Ovary (tissue), 9 donors: ENCODE measurements around the gene WARS2. TPM values are rescaled to one million over a fixed set of nuclear protein-coding genes. Genes with fewer than 3 reads are reported as not detected.

Experiments used
- DNase-seq, 5 donors: peaks; one replicate each; pipeline ENCODE4 v3.0.0-alpha.2; 2019 to 2020
- H3K27ac ChIP-seq, 2 donors: fragments of 200-600 bp; one replicate each; pipeline versions ENCODE4 v1.5.1 to v1.8.0; 2019 to 2022
- H3K27me3 ChIP-seq: fragments of 200-600 bp; one replicate; pipeline ENCODE4 v1.8.0; 2022
- H3K36me3 ChIP-seq: fragments of 200-600 bp; sonication (generic); one replicate; pipeline ENCODE4 v1.5.1; 2019
- H3K4me1 ChIP-seq: one replicate; pipeline ENCODE4 v1.8.1; 2013; ENCODE audit warnings: mild to moderate bottlenecking, moderate library complexity; ENCODE audit not compliant: insufficient read depth
- H3K4me3 ChIP-seq: fragments of 200-600 bp; sonication (generic); one replicate; pipeline ENCODE4 v1.5.1; 2017
- H3K9me3 ChIP-seq, 2 donors: fragments of 200-600 bp in 1 of 2; sonication (generic) in 1 of 2; one replicate each; pipeline versions ENCODE4 v1.5.1 to v1.8.1; 2013 to 2019; ENCODE audit warnings: mild to moderate bottlenecking in 1 of 2, moderate library complexity in 1 of 2
- EP300 ChIP-seq: sonication (generic); formaldehyde crosslinking; IDR thresholded peaks from one replicate; pipeline ENCODE4 v1.6.1; 2017; ENCODE audit warnings: antibody characterized with exemption
- POLR2A ChIP-seq: fragments of 450-650 bp; IDR thresholded peaks from one replicate; pipeline ENCODE4 v1.6.1; 2017; ENCODE audit warnings: antibody characterized with exemption, mild to moderate bottlenecking, moderate library complexity
- WGBS, 3 donors: extraction: QIAGEN DNeasy Blood & Tissue Kit in 1 of 3; methylation state at CpG; one replicate each; pipeline versions ENCODE4 v1.1.5 to v1.1.7; 2013 to 2017; 5-methylcytosine and 5-hydroxymethylcytosine counted together
- intact Hi-C, 4 donors: fragments of 100-400 bp; cut with DNase I; formaldehyde crosslinking; loops; one replicate each; pipeline versions ENCODE4 v1.11.0 to v1.15.1; 2022 to 2023
- polyA plus RNA-seq, 2 donors: library from polyadenylated mRNA; stranded (reverse); fragments of 200-250 nt in 1 of 2; fragments of 350-450 nt in 1 of 2; fragmentation: Illumina TruSeq in 1 of 2; extraction: RNeasy Lipid Tissue Mini Kit (QIAGEN cat#74804) in 1 of 2; gene quantifications; one replicate each; pipeline ENCODE4 v1.2.3, GENCODE V29; 2013 to 2014
- total RNA-seq, 7 donors: library from RNA; depleted of rRNA in 2 of 7; stranded (reverse); fragments of >200 nt in 2 of 7; fragmentation: NEBNext Ultra II Directional in 3 of 7; extraction: Animal tissue kit (Norgen Biotek cat#: 25700) in 3 of 7; gene quantifications; one replicate each; pipeline versions ENCODE4 v1.1.0 to v1.2.4, GENCODE V29; 2016 to 2023
- TF ChIP-seq, protein P1 (sequence below), 3 donors: fragments of 450-650 bp in 2 of 3; fragments of 200-600 bp in 1 of 3; IDR thresholded peaks; one replicate each; pipeline versions ENCODE4 v1.5.1 to v1.8.0; 2016 to 2022; ENCODE audit warnings: antibody characterized with exemption in 3 of 3, mild to moderate bottlenecking in 1 of 3
- donor health status: DM: no; HTN: no; CAD: no; lungs with moderate emphysema.
- donor health status: DM: no; HTN: no; CAD: no.
- donor health status: Bipolar disorder and iron deficiency.
- donor health status: DM: yes; HTN: yes; CAD: no.
- donor health status: DM: no; HTN: no; CAD: no.
- donor health status: DM: yes; HTN: yes; CAD: no.

WARS2 gene
- total and polyA plus RNA-seq, 9 donors = 6.1 to 20.3 (median 15.5) TPM

DNA sequence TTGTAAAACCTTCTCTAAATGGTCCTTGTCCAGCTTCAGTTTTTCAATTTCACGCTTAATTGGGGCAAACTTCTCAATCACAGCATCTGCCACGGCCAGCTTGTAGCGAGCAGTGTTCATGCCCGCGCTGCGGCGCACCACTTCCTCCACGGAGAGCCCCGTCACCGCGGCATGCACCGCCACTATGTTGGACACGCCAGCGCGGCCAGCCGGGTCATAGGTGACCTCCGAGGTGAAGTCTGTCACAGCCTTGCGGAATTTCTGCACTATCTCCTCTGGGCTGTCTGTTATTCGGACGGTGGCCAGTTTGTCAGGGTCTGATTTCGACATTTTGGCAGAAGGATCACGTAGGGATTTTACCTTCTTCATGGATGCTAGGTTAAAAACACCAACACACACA, 107.5 kb downstream of the WARS2 start:
- 96 to 98% (median 97%) methylated on average over 22 of the region's 22 CpGs for WGBS, 3 donors
- Histone ChIP-seq H3K4me3 (no peak overlapping the region), H3K9me3 (no peaks in the 10 kb centered on the region), H3K4me1 (no peaks in the 10 kb centered on the region), H3K36me3 (no peaks in the 10 kb centered on the region), H3K27me3 (no peaks in the 10 kb centered on the region), H3K27ac (no peak overlapping the region)
- no peak for DNase-seq
- TF ChIP-seq, protein P1, sequence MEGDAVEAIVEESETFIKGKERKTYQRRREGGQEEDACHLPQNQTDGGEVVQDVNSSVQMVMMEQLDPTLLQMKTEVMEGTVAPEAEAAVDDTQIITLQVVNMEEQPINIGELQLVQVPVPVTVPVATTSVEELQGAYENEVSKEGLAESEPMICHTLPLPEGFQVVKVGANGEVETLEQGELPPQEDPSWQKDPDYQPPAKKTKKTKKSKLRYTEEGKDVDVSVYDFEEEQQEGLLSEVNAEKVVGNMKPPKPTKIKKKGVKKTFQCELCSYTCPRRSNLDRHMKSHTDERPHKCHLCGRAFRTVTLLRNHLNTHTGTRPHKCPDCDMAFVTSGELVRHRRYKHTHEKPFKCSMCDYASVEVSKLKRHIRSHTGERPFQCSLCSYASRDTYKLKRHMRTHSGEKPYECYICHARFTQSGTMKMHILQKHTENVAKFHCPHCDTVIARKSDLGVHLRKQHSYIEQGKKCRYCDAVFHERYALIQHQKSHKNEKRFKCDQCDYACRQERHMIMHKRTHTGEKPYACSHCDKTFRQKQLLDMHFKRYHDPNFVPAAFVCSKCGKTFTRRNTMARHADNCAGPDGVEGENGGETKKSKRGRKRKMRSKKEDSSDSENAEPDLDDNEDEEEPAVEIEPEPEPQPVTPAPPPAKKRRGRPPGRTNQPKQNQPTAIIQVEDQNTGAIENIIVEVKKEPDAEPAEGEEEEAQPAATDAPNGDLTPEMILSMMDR (IDR thresholded peaks at IDR 0.05) = no peak
- no peak for TF ChIP-seq POLR2A
- TF ChIP-seq EP300 = no peak
- intact Hi-C loops = no loop called here

GRCh38 chr1:119027759-119028158, 112.7 kb downstream of the WARS2 start:
- Histone ChIP-seq H3K9me3 (no peaks in the 10 kb centered on the region), H3K27ac (no peak overlapping the region), H3K4me1 (no peaks in the 10 kb centered on the region), H3K36me3 (no peaks in the 10 kb centered on the region), H3K27me3 (no peaks in the 10 kb centered on the region), H3K4me3 (no peak overlapping the region)
- no peak for DNase-seq
- intact Hi-C loops = no loop called here
- TF ChIP-seq EP300 (no peak), POLR2A (no peak)
- WGBS, 3 donors = 91 to 99% (median 95%) methylated on average over 1 of the region's 1 CpG

- H3K4me1 ChIP-seq = no peaks in the 10 kb centered on the region
- TF ChIP-seq POLR2A (no peak), EP300 (no peak)
- TF ChIP-seq, protein P1 (IDR thresholded peaks at IDR 0.05) = no peak
- intact Hi-C loops = no loop called here
- H3K4me3 ChIP-seq = no peak overlapping the region
- no peaks in the 10 kb centered on the region for H3K27me3 ChIP-seq
- no peaks in the 10 kb centered on the region for H3K9me3 ChIP-seq
- whole genome bisulfite sequencing, 3 donors = 49 to 69% (median 50%) methylated on average over 5 of the region's 5 CpGs
- DNase-seq = no peak
- H3K27ac ChIP-seq = no peak overlapping the region
- H3K36me3 ChIP-seq = no peaks in the 10 kb centered on the region
Measured at GRCh38 chr1:119026956-119027355, 113.5 kb downstream of the WARS2 start.

- Histone ChIP-seq H3K9me3 (no peaks in the 10 kb centered on the region), H3K4me3 (no peak overlapping the region), H3K27me3 (no peaks in the 10 kb centered on the region), H3K27ac (no peak overlapping the region), H3K4me1 (no peaks in the 10 kb centered on the region), H3K36me3 (no peaks in the 10 kb centered on the region)
- TF ChIP-seq POLR2A = no peak
- 84 to 89% (median 86%) methylated on average over 2 of the region's 2 CpGs for WGBS, 3 donors
- no peak for DNase-seq
- intact Hi-C loops = no loop called here
Measured at GRCh38 chr1:119015547-119015946, 124.9 kb downstream of the WARS2 start.

DNA sequence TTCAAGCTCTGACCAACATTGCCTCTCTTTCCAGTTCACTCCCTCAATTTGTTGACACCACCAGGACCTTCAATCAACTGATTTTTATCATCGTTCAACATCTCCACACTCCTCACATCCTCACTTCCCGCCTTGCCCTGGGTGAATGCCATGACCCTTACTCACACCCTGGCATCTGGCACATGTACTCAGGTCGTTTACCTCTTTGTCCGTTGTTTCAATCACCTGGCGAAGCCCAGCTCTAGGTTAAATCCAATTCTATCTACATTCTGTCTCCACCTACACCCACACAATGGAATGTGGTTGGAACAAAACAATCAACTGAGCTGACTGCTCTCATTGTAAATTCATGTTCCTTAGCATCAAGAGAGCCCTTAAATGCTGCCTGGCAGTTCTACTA, 128.1 kb downstream of the WARS2 start:
- WGBS, 3 donors = 67 to 86% (median 83%) methylated on average over 5 of the region's 5 CpGs
- TF ChIP-seq, protein P1 (IDR thresholded peaks at IDR 0.05) = no peak
- TF ChIP-seq POLR2A = no peak
- TF ChIP-seq EP300 = no peak
- H3K4me1 ChIP-seq = peaks cover 9% of the 10 kb centered on the region
- no peaks in the 10 kb centered on the region for H3K36me3 ChIP-seq
- no peaks in the 10 kb centered on the region for H3K9me3 ChIP-seq
- H3K4me3 ChIP-seq = no peak overlapping the region
- intact Hi-C loops = no loop called here
- no peaks in the 10 kb centered on the region for H3K27me3 ChIP-seq
- no peak overlapping the region for H3K27ac ChIP-seq
- no peak for DNase-seq

- no peak for DNase-seq
- H3K4me1 ChIP-seq = peaks cover 9% of the 10 kb centered on the region
- TF ChIP-seq, protein P1 (IDR thresholded peaks at IDR 0.05) = no peak
- no peak for TF ChIP-seq POLR2A
- no peak for TF ChIP-seq EP300
- H3K4me3 ChIP-seq = no peak overlapping the region
- H3K27ac ChIP-seq = no peak overlapping the region
- no peaks in the 10 kb centered on the region for H3K27me3 ChIP-seq
- WGBS, 3 donors = 84 to 91% (median 89%) methylated on average over 3 of the region's 3 CpGs
- H3K36me3 ChIP-seq = no peaks in the 10 kb centered on the region
- intact Hi-C loops = no loop called here
- H3K9me3 ChIP-seq = no peaks in the 10 kb centered on the region
Measured at GRCh38 chr1:119011706-119012105, 128.7 kb downstream of the WARS2 start.
